Erythroblast (primary cell): ENCODE data around the gene TMC1.

Experiments
- GATA1 ChIP-seq: IDR thresholded peaks from 2 replicates; pipeline ENCODE4 v1.6.1; 2011; ENCODE audit warnings: low read depth, mild to moderate bottlenecking, control low read depth, low read length, moderate library complexity
- POLR2A ChIP-seq: IDR thresholded peaks from 2 replicates; pipeline ENCODE4 v1.6.1; 2011; ENCODE audit warnings: mild to moderate bottlenecking, low read length

DNA sequence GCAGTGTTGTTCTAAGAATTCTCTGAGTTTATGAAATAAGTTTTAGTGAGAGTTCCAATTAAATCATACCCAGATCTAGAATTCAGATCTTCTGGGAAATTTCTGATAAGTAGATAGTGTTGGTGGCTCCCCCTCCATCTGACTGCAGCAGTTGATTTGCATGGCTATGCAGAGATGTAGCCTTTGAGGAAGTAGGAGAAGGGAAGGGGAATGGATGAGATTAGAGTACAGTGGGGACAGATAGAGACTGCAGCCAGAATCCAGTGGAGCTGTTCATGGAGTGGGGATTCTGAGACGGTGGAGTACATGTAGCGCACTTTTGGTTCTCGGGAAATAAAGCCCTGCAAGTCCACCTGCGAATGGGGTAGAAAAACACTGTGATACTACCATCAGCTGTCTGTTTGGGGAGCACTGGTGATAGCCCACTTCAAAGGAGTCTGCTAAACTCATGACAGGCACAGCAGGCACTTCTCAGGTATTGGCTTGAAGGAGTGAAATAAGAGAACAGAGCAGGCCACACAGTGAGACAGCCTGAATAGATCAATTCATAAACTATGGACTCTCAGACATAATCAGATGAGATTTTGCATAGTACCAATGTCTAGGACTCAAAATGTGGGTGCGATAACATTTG lies 334.6 kb downstream of the TMC1 start:
- TF ChIP-seq POLR2A (no peak), GATA1 (no peak)
